Stimulated activated CD4-positive, alpha-beta T cell treated with anti-CD3 and anti-CD28 coated beads, Interleukin-1b, Interleukin-23, amount 100 ng/mL, for 48 hours (primary cell): ENCODE results near the gene STEAP4.

Experiments
- DNase-seq: peaks from one replicate; pipeline ENCODE4 v3.0.0-alpha.2; 2020

STEAP4 gene

GRCh38 chr7:88306590-88307048 lies at the start of gene STEAP4:
Gene STEAP4 (minus strand): TSS chr7:88306894. CDS start chr7:88284269, 22,625 bp downstream.
- no peak for DNase-seq

- DNase-seq, result no peak
Measured at GRCh38 chr7:88355011-88355410, 48.3 kb upstream of the STEAP4 start.

GRCh38 chr7:88350118-88350517 lies 43.4 kb upstream of the STEAP4 start:
- no peak for DNase-seq

GRCh38 chr7:88347517-88347916 lies 40.8 kb upstream of the STEAP4 start:
- no peak for DNase-seq

GRCh38 chr7:88347090-88347489 lies 40.4 kb upstream of the STEAP4 start:
- DNase-seq, result no peak

GRCh38 chr7:88346357-88346756 lies 39.7 kb upstream of the STEAP4 start:
- no peak for DNase-seq

- DNase-seq, result no peak
Measured at GRCh38 chr7:88344956-88345832, 38.5 kb upstream of the STEAP4 start.

GRCh38 chr7:88344271-88344670 lies 37.6 kb upstream of the STEAP4 start:
- no peak for DNase-seq

GRCh38 chr7:88339195-88339922 lies 32.7 kb upstream of the STEAP4 start:
- DNase-seq, result no peak

GRCh38 chr7:88338503-88338902 lies 31.8 kb upstream of the STEAP4 start:
- DNase-seq, result no peak

- DNase-seq, result no peak
Measured at GRCh38 chr7:88337572-88337971, 30.9 kb upstream of the STEAP4 start.

- no peak for DNase-seq
Measured at GRCh38 chr7:88331322-88331721, 24.6 kb upstream of the STEAP4 start.

- DNase-seq, result no peak
Measured at GRCh38 chr7:88329532-88330463, 23.1 kb upstream of the STEAP4 start.

GRCh38 chr7:88328787-88329186 lies 22.1 kb upstream of the STEAP4 start:
- DNase-seq, result no peak

- no peak for DNase-seq
Measured at GRCh38 chr7:88324699-88325098, 18.0 kb upstream of the STEAP4 start.

GRCh38 chr7:88322151-88322550 lies 15.5 kb upstream of the STEAP4 start:
- DNase-seq, result no peak

- no peak for DNase-seq
Measured at GRCh38 chr7:88321694-88322093, 15.0 kb upstream of the STEAP4 start.

- no peak for DNase-seq
Measured at GRCh38 chr7:88318196-88318595, 11.5 kb upstream of the STEAP4 start.

GRCh38 chr7:88317422-88317821 lies 10.7 kb upstream of the STEAP4 start:
- no peak for DNase-seq

GRCh38 chr7:88316456-88316855 lies 9.8 kb upstream of the STEAP4 start:
- no peak for DNase-seq

GRCh38 chr7:88315522-88315921 lies 8.8 kb upstream of the STEAP4 start:
- DNase-seq, result no peak

- no peak for DNase-seq
Measured at GRCh38 chr7:88314061-88314491, 7.4 kb upstream of the STEAP4 start.
